ENCODE measurements around the gene ASTN1. TPM values are rescaled to one million over a fixed set of nuclear protein-coding genes. Genes with fewer than 3 reads are reported as not detected.
A peak's percentile ranks its signal among the peaks of the same experiment; 100 is the strongest.

The ASTN1 gene
- polyA plus RNA-seq, 1 experiment = 0.09 TPM

DNA sequence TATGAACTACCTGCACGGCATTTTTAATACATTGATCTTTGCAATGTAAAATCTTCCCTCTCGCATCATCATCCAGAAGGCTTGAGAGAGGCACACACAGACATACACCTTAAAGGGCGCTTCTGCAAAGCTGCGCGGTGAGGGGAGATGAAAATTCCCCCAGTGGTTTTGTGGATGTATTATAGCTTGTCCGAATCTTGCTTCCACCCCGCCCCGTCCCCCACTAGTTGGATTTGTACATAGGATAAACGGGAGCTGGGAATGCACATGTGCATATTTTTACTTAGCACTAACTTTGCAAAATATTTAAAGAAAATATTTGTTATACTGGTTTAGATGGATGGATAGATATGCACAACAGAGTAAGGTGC lies 542 bp upstream of the ASTN1 start:
- DNase-seq (ENCODE audit: low read depth, low spot score) = no peak
- peaks cover 32% of the 10 kb centered on the region for H3K27me3 ChIP-seq (ENCODE audit: control insufficient read depth, insufficient read depth, low read length)
- no peaks in the 10 kb centered on the region for H3K9me3 ChIP-seq (ENCODE audit: control insufficient read depth, insufficient read depth, low read length)
- TF ChIP-seq, protein P1, sequence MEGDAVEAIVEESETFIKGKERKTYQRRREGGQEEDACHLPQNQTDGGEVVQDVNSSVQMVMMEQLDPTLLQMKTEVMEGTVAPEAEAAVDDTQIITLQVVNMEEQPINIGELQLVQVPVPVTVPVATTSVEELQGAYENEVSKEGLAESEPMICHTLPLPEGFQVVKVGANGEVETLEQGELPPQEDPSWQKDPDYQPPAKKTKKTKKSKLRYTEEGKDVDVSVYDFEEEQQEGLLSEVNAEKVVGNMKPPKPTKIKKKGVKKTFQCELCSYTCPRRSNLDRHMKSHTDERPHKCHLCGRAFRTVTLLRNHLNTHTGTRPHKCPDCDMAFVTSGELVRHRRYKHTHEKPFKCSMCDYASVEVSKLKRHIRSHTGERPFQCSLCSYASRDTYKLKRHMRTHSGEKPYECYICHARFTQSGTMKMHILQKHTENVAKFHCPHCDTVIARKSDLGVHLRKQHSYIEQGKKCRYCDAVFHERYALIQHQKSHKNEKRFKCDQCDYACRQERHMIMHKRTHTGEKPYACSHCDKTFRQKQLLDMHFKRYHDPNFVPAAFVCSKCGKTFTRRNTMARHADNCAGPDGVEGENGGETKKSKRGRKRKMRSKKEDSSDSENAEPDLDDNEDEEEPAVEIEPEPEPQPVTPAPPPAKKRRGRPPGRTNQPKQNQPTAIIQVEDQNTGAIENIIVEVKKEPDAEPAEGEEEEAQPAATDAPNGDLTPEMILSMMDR (IDR thresholded peaks at IDR 0.05; ENCODE audit: low read depth, low read length) = no peak
- peak overlapping the region; percentile 50 for H3K4me3 ChIP-seq (ENCODE audit: low read depth, low read length)
- POLR2A ChIA-PET = no interaction called here
- CTCF ChIA-PET = interaction anchor here (0.6 to 3.8 kb wide), 2 partner anchors 16 to 1417 kb away, joined by 3 to 17 read pairs; no protein-coding TSS in a partner anchor
- no peak overlapping the region for H3K27ac ChIP-seq (ENCODE audit: low read depth, low read length)

DNA sequence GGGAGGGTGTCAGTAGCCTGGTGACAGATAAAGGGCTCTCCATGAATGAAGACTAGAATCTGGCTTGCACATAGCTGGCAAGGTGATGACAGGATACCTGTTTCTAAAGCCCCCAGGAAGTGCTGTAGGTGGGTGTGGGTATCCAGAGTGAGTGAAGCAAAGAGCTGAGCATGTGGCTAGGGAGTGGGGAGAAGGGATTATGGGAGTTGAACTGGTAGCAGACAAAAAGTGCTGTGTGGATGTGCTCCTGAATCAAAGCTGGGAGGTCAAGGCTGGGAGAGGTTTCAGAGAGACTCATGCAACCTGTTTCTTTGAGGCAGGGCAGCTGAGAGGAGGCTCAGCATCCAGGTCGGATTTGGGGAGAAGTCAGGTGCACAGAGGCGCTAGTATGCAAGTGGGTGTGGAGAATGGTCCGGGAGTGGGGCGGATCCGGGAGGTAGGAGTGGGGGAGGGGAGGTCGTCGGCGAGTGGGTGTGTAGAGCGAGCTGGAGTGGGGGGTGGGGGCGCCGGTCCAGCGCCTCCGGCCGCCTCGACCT lies 600 bp downstream of the ASTN1 start:
- ChIA-PET POLR2A (no interaction called here), CTCF (interaction anchor here (0.7 to 3.8 kb wide), 2 partner anchors 18 to 76 kb away, joined by 3 to 17 read pairs; no protein-coding TSS in a partner anchor)
- no peak overlapping the region for H3K27ac ChIP-seq (ENCODE audit: low read depth, low read length)
- no peaks in the 10 kb centered on the region for H3K9me3 ChIP-seq (ENCODE audit: control insufficient read depth, insufficient read depth, low read length)
- peaks cover 25% of the 10 kb centered on the region for H3K27me3 ChIP-seq (ENCODE audit: control insufficient read depth, insufficient read depth, low read length)
- H3K4me3 ChIP-seq (ENCODE audit: low read depth, low read length) = peak overlapping the region; percentile 50
- no peak for DNase-seq (ENCODE audit: low read depth, low spot score)
- TF ChIP-seq, protein P1 (IDR thresholded peaks at IDR 0.05; ENCODE audit: low read depth, low read length) = no peak

DNA sequence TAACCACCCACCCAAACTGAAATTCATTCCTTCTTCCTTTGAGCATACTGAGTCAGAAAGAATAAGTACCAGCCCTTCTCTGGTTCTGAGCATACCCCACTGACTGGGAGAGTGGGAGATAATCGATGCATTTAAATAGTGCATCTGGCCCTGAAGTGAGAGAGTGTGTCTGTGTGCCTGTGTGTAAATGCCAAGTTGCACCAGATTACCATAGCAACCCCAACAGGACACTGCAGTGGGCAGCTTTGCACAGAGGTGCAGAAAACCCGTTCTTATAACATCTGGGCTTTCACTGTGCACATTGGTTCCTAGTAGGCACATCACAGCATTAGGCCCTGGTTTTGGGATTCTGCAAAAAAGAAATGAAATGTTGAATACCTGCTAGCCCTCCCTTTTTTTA lies 2.3 kb downstream of the ASTN1 start:
- DNase-seq (ENCODE audit: low read depth, low spot score) = no peak
- no peak overlapping the region for H3K4me3 ChIP-seq (ENCODE audit: low read depth, low read length)
- H3K27ac ChIP-seq (ENCODE audit: low read depth, low read length) = no peak overlapping the region
- H3K27me3 ChIP-seq (ENCODE audit: control insufficient read depth, insufficient read depth, low read length) = peaks cover 25% of the 10 kb centered on the region
- ChIA-PET POLR2A (no interaction called here), CTCF (no interaction called here)
- TF ChIP-seq, protein P1 (IDR thresholded peaks at IDR 0.05; ENCODE audit: low read depth, low read length) = no peak
- H3K9me3 ChIP-seq (ENCODE audit: control insufficient read depth, insufficient read depth, low read length) = no peaks in the 10 kb centered on the region

DNA sequence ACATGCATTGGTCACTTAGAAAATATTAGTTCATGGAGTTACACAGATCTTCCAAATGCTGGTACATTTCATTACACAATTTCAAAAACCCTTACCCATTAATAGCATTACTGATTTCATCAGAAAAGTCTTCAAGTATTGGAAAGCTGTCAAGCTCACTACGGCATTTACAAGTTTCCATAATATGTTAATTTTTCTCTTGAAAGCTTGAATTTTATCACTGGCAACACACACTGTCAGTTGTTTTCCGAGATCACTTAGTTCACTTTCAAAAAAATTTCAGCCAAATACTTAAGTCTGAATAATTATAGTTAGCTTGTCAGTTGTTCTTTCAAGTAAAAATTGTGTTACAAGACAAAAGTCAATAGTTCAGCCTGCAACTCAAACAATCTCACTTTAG lies 18.0 kb downstream of the ASTN1 start:
- H3K27ac ChIP-seq (ENCODE audit: low read depth, low read length) = no peak overlapping the region
- H3K4me3 ChIP-seq (ENCODE audit: low read depth, low read length) = no peak overlapping the region
- no peak for DNase-seq (ENCODE audit: low read depth, low spot score)
- ChIA-PET POLR2A (no interaction called here), CTCF (no interaction called here)
- no peaks in the 10 kb centered on the region for H3K27me3 ChIP-seq (ENCODE audit: control insufficient read depth, insufficient read depth, low read length)
- TF ChIP-seq, protein P1 (IDR thresholded peaks at IDR 0.05; ENCODE audit: low read depth, low read length) = no peak
- H3K9me3 ChIP-seq (ENCODE audit: control insufficient read depth, insufficient read depth, low read length) = no peaks in the 10 kb centered on the region

DNA sequence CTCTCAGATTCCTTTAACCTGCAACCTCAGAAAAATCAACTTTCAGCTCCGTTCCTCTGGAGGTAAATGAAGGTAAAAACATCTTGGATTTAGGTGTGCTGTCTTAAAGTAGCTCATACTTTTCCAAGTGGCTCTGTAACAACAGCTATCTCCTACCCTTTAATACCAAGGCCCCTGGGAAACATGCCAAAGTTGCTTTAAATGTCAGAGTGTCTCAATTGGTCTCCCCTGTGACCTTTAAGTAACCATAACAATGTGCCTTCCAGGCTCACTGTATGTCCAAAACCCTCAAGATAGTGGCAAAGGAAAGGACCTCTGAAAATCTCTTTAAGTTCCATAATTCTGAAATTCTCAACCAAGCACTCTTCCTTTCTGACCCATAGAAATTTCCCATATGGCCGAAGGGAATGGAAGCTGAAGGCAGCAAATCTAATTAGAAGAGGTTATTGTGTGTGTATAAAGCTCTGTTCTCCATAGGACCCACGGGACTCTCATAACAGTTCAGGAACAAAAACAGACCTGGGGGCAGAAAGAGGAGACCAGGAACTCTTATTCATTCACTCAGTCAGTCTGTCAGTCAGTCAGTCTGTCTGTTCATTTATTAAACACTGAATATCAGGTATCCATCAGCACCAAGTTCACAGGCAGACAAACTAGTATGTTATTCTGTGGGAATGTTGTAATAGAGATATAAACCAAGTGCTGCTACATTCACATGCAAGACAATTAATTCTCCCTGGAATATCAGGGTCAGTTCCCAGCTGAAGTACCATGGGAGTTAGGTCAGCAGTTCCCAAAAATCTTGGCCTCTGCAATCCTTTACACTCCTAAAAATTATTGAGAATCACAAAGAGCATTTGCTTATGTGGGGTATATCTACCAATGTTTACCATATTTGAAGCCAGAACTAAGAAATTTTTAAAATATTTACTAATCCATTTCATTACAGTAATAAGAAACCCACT lies 19.1 kb downstream of the ASTN1 start:
- POLR2A ChIA-PET = no interaction called here
- Histone ChIP-seq H3K27me3 (ENCODE audit: control insufficient read depth, insufficient read depth, low read length) (no peaks in the 10 kb centered on the region), H3K4me3 (ENCODE audit: low read depth, low read length) (no peak overlapping the region), H3K9me3 (ENCODE audit: control insufficient read depth, insufficient read depth, low read length) (no peaks in the 10 kb centered on the region), H3K27ac (ENCODE audit: low read depth, low read length) (no peak overlapping the region)
- TF ChIP-seq, protein P1 (IDR thresholded peaks at IDR 0.05; ENCODE audit: low read depth, low read length) = no peak
- CTCF ChIA-PET = interaction anchor here (1.0 kb wide), 1 partner anchor 37 kb away, joined by 3 read pairs; no protein-coding TSS in a partner anchor
- no peak for DNase-seq (ENCODE audit: low read depth, low spot score)

All from AG04450 (cell line).